Thymus (tissue), 11 donors: ENCODE results near the gene SREBF1. TPM values are rescaled to one million over a fixed set of nuclear protein-coding genes. Genes with fewer than 3 reads are reported as not detected.

Experiments
- DNase-seq, 9 donors: peaks; one replicate each; pipeline ENCODE4 v3.0.0-alpha.2; 2013; ENCODE audit warnings: low spot score in 9 of 9, low read depth in 6 of 9, missing footprints in 1 of 9
- H3K27ac ChIP-seq, 2 donors: one replicate each; pipeline ENCODE4 v1.5.1; 2013; ENCODE audit warnings: control low read depth in 1 of 2, low read depth in 1 of 2, low read length in 1 of 2, mild to moderate bottlenecking in 1 of 2, moderate library complexity in 1 of 2
- H3K27me3 ChIP-seq, 2 donors: one replicate each; pipeline ENCODE4 v1.5.1; 2013; ENCODE audit warnings: low read length in 1 of 2; ENCODE audit not compliant: control insufficient read depth in 2 of 2, insufficient read depth in 1 of 2
- H3K36me3 ChIP-seq, 2 donors: one replicate each; pipeline ENCODE4 v1.5.1; 2013; ENCODE audit warnings: low read length in 1 of 2, mild to moderate bottlenecking in 1 of 2, moderate library complexity in 1 of 2; ENCODE audit not compliant: control insufficient read depth in 2 of 2, insufficient read depth in 2 of 2
- H3K4me1 ChIP-seq, 2 donors: one replicate each; pipeline ENCODE4 v1.5.1; 2013; ENCODE audit warnings: low read length in 2 of 2; ENCODE audit not compliant: control insufficient read depth in 2 of 2, insufficient read depth in 2 of 2
- H3K4me3 ChIP-seq, 2 donors: one replicate each; pipeline ENCODE4 v1.5.1; 2013; ENCODE audit warnings: low read length in 2 of 2, control low read depth in 1 of 2, mild to moderate bottlenecking in 1 of 2
- H3K9me3 ChIP-seq, 2 donors: one replicate each; pipeline ENCODE4 v1.5.1; 2013; ENCODE audit warnings: low read length in 1 of 2, mild to moderate bottlenecking in 1 of 2; ENCODE audit not compliant: control insufficient read depth in 2 of 2, insufficient read depth in 1 of 2
- WGBS: extraction: QIAGEN DNeasy Blood & Tissue Kit; methylation state at CpG from one replicate; pipeline ENCODE4 v1.1.7; 2013; 5-methylcytosine and 5-hydroxymethylcytosine counted together
- polyA plus RNA-seq: library from polyadenylated mRNA; stranded (reverse); fragments of 200-250 nt; gene quantifications from one replicate; pipeline ENCODE4 v1.2.3, GENCODE V29; 2013
- total RNA-seq: library from RNA; stranded (reverse); fragments of 120-200 nt; gene quantifications from one replicate; pipeline ENCODE4 v1.2.4, GENCODE V29; 2013
- donor health status: healthy.

The SREBF1 gene
- total and polyA plus RNA-seq, 2 donors = 18.1 to 53.3 TPM

DNA sequence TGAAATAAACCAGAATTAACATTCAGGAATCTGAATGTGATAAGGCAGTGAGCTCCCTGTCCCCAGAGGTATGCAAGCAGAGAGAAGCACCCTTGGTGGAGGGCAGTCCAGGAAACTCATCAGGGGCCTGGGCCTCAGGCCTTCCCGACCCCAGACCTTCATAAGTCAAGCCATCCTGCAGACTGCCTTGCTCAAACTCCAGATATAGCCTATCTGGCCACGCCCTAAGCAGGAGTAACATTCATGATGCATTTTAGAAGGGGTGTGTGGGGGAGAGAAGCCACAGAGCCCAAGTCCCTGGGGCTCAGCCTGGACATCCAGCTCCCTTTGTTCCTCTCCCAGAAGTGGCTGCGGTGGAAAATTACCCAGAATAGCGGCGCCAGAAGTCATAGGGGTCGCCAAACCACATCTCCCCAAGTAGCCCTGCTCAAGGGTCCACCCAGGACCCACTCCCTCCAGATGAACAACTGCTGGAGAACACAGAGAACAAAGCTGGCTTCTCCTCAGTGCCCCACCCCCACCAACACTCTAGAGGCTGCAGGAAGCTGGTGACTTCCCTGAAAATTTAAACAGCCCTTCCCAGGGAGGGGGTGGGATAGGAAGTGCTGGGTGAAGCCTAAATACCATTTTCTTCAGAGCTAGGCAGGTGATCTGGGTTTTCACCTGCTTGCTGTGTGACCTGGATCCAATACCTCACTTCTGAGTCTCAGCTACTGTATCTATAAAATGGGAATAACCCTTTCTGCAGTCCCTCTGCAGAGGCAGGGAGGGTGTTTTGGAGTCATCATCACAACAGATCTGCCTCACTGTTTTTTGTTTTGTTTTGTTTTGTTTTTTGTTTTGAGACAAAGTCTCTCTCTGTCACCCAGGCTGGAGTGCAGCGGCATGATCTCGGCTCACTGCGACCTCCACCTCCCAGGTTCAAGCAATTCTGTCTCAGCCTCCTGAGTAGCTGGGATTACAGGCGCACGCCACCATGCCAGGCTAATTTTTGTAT lies 1.5 kb upstream of the SREBF1 start:
- 71% methylated on average over 11 of the region's 11 CpGs for WGBS
- peaks cover 31 to 74% of the 10 kb centered on the region in 2 donors for H3K4me1 ChIP-seq

GRCh38 chr17:17837380-17837821 lies 615 bp upstream of the SREBF1 start:
- WGBS = 91% methylated on average over 3 of the region's 3 CpGs
- Histone ChIP-seq H3K27me3 (no peaks in the 10 kb centered on the region), H3K9me3 (no peaks in the 10 kb centered on the region), H3K36me3 (peaks cover 0 to 7% of the 10 kb centered on the region in 2 donors), H3K4me3 (peak overlapping the region; percentile 74 to 79), H3K4me1 (peaks cover 31 to 74% of the 10 kb centered on the region in 2 donors), H3K27ac (peak overlapping the region; percentile 91 to 94)
- DNase-seq = no peak

More for the DNA sequence above, 1.5 kb upstream of the SREBF1 start:
- DNase-seq = peak in 1 of 9 donors; percentile 38
- H3K27ac ChIP-seq = peak overlapping the region in 1 of 2 donors; percentile 91
- no peaks in the 10 kb centered on the region for H3K9me3 ChIP-seq
- H3K4me3 ChIP-seq = no peak overlapping the region
- H3K27me3 ChIP-seq = no peaks in the 10 kb centered on the region
- peaks cover 0 to 6% of the 10 kb centered on the region in 2 donors for H3K36me3 ChIP-seq

- Histone ChIP-seq H3K4me3 (peak overlapping the region; percentile 74 to 79), H3K9me3 (no peaks in the 10 kb centered on the region), H3K27me3 (no peaks in the 10 kb centered on the region), H3K27ac (peak overlapping the region; percentile 91 to 94), H3K36me3 (peaks cover 3 to 16% of the 10 kb centered on the region in 2 donors), H3K4me1 (peaks cover 31 to 74% of the 10 kb centered on the region in 2 donors)
- under 1% methylated on average over 69 of the region's 69 CpGs for WGBS
- peak; percentile 80 to 94 (median 88) for DNase-seq
Observed at GRCh38 chr17:17836250-17836817, 452 bp downstream of the SREBF1 start.

DNA sequence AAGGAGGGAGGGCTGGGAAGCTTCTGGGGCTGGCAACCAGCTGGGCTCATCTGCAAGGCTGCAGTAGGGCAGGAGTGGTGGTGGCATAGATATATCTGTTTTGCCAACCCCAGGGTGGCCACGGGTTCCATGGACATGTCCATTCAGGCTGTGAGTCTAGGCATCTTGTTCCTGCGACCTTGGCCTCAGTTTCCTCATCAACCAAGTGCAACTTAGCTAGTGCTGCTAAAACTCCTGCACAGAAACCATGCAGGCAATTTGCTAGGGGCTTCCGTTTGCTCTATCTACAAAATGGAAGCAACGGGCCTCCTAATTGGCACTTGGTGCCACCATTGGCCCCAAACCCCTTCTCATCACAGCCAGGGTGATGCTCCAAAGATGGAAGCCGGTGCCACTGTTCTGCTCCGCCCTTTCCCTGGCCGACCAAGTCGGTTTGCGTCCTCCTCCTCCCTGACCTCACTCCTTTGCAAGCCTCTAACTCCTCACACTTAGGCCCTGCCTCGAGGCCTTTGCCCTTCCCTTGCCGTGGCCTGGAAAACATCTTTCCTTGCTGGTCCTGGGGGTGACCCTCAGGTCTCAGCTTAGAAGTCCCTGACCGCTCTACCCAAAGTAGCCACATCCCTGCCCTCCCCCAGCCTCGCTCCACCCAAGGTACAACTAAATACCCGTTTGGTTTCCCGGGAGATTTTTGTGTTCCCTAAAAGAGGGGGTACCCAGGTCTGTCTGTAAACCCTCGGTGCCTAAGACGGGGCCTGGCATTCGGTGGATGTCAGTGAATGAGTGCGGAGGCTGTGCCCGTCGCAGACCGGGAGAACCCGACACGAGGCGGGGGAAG lies 1.2 kb downstream of the SREBF1 start:
- peaks cover 31 to 67% of the 10 kb centered on the region in 2 donors for H3K4me1 ChIP-seq
- H3K9me3 ChIP-seq = no peaks in the 10 kb centered on the region
- DNase-seq = no peak
- H3K27me3 ChIP-seq = no peaks in the 10 kb centered on the region
- peak overlapping the region; percentile 80 to 91 for H3K27ac ChIP-seq
- H3K4me3 ChIP-seq = peak overlapping the region; percentile 74 to 79
- H3K36me3 ChIP-seq = peaks cover 3 to 23% of the 10 kb centered on the region in 2 donors
- WGBS = 42% methylated on average over 25 of the region's 25 CpGs

GRCh38 chr17:17834974-17835373 lies 1.8 kb downstream of the SREBF1 start:
- WGBS = 95% methylated on average over 4 of the region's 4 CpGs
- Histone ChIP-seq H3K4me3 (peak overlapping the region in 1 of 2 donors; percentile 79), H3K4me1 (peaks cover 31 to 65% of the 10 kb centered on the region in 2 donors), H3K27me3 (no peaks in the 10 kb centered on the region), H3K36me3 (peaks cover 3 to 23% of the 10 kb centered on the region in 2 donors), H3K9me3 (peaks cover 0 to 2% of the 10 kb centered on the region in 2 donors), H3K27ac (peak overlapping the region in 1 of 2 donors; percentile 91)
- DNase-seq = no peak

GRCh38 chr17:17833658-17834357 lies 3.0 kb downstream of the SREBF1 start:
- Histone ChIP-seq H3K4me1 (peaks cover 25 to 57% of the 10 kb centered on the region in 2 donors), H3K4me3 (no peak overlapping the region), H3K27me3 (no peaks in the 10 kb centered on the region), H3K27ac (peak overlapping the region in 1 of 2 donors; percentile 72), H3K9me3 (peaks cover 0 to 2% of the 10 kb centered on the region in 2 donors), H3K36me3 (peaks cover 3 to 28% of the 10 kb centered on the region in 2 donors)
- no peak for DNase-seq
- 81% methylated on average over 8 of the region's 8 CpGs for WGBS

DNA sequence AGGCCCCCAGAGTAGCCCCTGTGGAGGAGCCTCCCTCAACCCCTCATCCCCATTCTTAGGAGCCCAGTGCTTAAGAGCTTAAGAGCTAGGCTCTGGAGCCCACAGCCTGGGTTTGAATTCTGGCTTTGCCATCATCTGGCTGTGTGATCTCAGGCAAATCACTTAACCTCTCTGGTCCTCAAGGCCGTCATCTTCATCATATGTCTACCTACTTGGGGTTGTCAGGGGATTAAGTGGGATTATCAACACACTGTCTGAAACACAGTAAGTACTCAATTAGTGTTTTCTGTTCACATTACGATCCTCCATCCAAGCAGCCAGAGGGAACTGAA lies 4.8 kb downstream of the SREBF1 start:
- Histone ChIP-seq H3K27ac (no peak overlapping the region), H3K9me3 (peaks cover 0 to 2% of the 10 kb centered on the region in 2 donors), H3K4me1 (peaks cover 13 to 53% of the 10 kb centered on the region in 2 donors), H3K36me3 (peaks cover 5 to 37% of the 10 kb centered on the region in 2 donors), H3K4me3 (no peak overlapping the region), H3K27me3 (no peaks in the 10 kb centered on the region)
- 99% methylated on average over 2 of the region's 2 CpGs for WGBS
- DNase-seq = no peak
